Small intestine (tissue), 7 donors: Measurements from ENCODE around the gene TNS1. TPM values are rescaled to one million over a fixed set of nuclear protein-coding genes. Genes with fewer than 3 reads are reported as not detected.

Experiments used
- DNase-seq, 2 donors: peaks; one replicate each; pipeline versions ENCODE4 v3.0.0 to v3.0.0-alpha.2; 2013
- FAIRE-seq: peaks from 2 replicates; lab custom pipeline; 2012; peaks lifted over from hg19 to GRCh38; lab: Jason Lieb, UNC
- H3K27ac ChIP-seq, 3 donors: one replicate each; pipeline ENCODE4 v1.5.1; 2013; ENCODE audit warnings: low read length in 2 of 3, mild to moderate bottlenecking in 2 of 3, control low read depth in 1 of 3, inconsistent platforms in 1 of 3, low read depth in 1 of 3, moderate library complexity in 1 of 3
- H3K27me3 ChIP-seq, 3 donors: one replicate each; pipeline ENCODE4 v1.6.1; 2013; ENCODE audit warnings: low read length in 3 of 3, inconsistent platforms in 1 of 3; ENCODE audit not compliant: control insufficient read depth in 3 of 3, insufficient read depth in 3 of 3
- H3K36me3 ChIP-seq, 3 donors: one replicate each; pipeline ENCODE4 v1.6.1; 2013; ENCODE audit warnings: low read length in 3 of 3, inconsistent platforms in 1 of 3, low read depth in 1 of 3, mild to moderate bottlenecking in 1 of 3, moderate library complexity in 1 of 3; ENCODE audit not compliant: control insufficient read depth in 3 of 3, insufficient read depth in 2 of 3
- H3K4me1 ChIP-seq, 3 donors: one replicate each; pipeline ENCODE4 v1.6.1; 2013; ENCODE audit warnings: low read length in 2 of 3, inconsistent platforms in 1 of 3, low read depth in 1 of 3, mild to moderate bottlenecking in 1 of 3, moderate library complexity in 1 of 3; ENCODE audit not compliant: control insufficient read depth in 3 of 3, insufficient read depth in 2 of 3
- H3K4me3 ChIP-seq, 3 donors: one replicate each; pipeline ENCODE4 v1.5.1; 2013; ENCODE audit warnings: low read length in 3 of 3, control low read depth in 1 of 3, inconsistent platforms in 1 of 3, low read depth in 1 of 3, mild to moderate bottlenecking in 1 of 3, moderate library complexity in 1 of 3
- H3K9me3 ChIP-seq, 2 donors: one replicate each; pipeline ENCODE4 v1.6.1; 2013; ENCODE audit warnings: low read depth in 1 of 2, low read length in 1 of 2; ENCODE audit not compliant: control insufficient read depth in 2 of 2, insufficient read depth in 1 of 2
- WGBS, 3 donors: extraction: QIAGEN DNeasy Blood & Tissue Kit; methylation state at CpG; one replicate each; pipeline ENCODE4 v1.1.7; 2013; 5-methylcytosine and 5-hydroxymethylcytosine counted together
- polyA plus RNA-seq, 4 donors: library from polyadenylated mRNA; stranded (reverse) in 3 of 4; unstranded in 1 of 4; fragments of 200-250 nt in 3 of 4; fragments of 120-200 nt in 1 of 4; gene quantifications; one replicate each; pipeline versions ENCODE4 v1.2.1 to v1.2.3, GENCODE V29; 2013
- donor health status: healthy with polysubstance abuse.
- donor health status: control.
- donor health status: control.
- donor health status: Bipolar disorder and iron deficiency.
- donor health status: healthy.

The TNS1 gene
- polyA plus RNA-seq, 4 donors = 1.3 to 52.1 (median 9.8) TPM

GRCh38 chr2:217932803-217933616 is 69.8 kb downstream of the TNS1 start:
- H3K27ac ChIP-seq = peak overlapping the region in 2 of 3 donors; percentile 46 to 82
- no peaks in the 10 kb centered on the region for H3K27me3 ChIP-seq
- no peaks in the 10 kb centered on the region for H3K36me3 ChIP-seq
- H3K4me1 ChIP-seq = peaks cover 0 to 32% (median 2%) of the 10 kb centered on the region in 3 donors
- FAIRE-seq (no peak), DNase-seq (no peak)
- H3K9me3 ChIP-seq = no peaks in the 10 kb centered on the region
- H3K4me3 ChIP-seq = no peak overlapping the region
- 56 to 77% (median 68%) methylated on average over 21 of the region's 21 CpGs for WGBS, 3 donors

GRCh38 chr2:217931846-217932560 is 70.8 kb downstream of the TNS1 start:
- no peak overlapping the region for H3K4me3 ChIP-seq
- WGBS, 3 donors = 81 to 85% (median 83%) methylated on average over 6 of the region's 6 CpGs
- H3K27me3 ChIP-seq = no peaks in the 10 kb centered on the region
- FAIRE-seq = no peak
- no peak for DNase-seq
- peaks cover 0 to 3% (median 0%) of the 10 kb centered on the region in 3 donors for H3K36me3 ChIP-seq
- H3K4me1 ChIP-seq = peaks cover 0 to 22% (median 0%) of the 10 kb centered on the region in 3 donors
- peak overlapping the region in 1 of 3 donors; percentile 42 for H3K27ac ChIP-seq
- H3K9me3 ChIP-seq = no peaks in the 10 kb centered on the region

GRCh38 chr2:217930761-217931563 is 71.8 kb downstream of the TNS1 start:
- 51 to 76% (median 66%) methylated on average over 11 of the region's 11 CpGs for WGBS, 3 donors
- Histone ChIP-seq H3K4me1 (peaks cover 0 to 18% (median 0%) of the 10 kb centered on the region in 3 donors), H3K9me3 (no peaks in the 10 kb centered on the region), H3K4me3 (no peak overlapping the region), H3K36me3 (peaks cover 0 to 3% (median 0%) of the 10 kb centered on the region in 3 donors), H3K27me3 (no peaks in the 10 kb centered on the region), H3K27ac (peak overlapping the region in 2 of 3 donors; percentile 61 to 75)
- DNase-seq (no peak), FAIRE-seq (no peak)

- Histone ChIP-seq H3K4me1 (peaks cover 0 to 14% (median 0%) of the 10 kb centered on the region in 3 donors), H3K27me3 (no peaks in the 10 kb centered on the region), H3K9me3 (no peaks in the 10 kb centered on the region), H3K36me3 (peaks cover 0 to 3% (median 0%) of the 10 kb centered on the region in 3 donors), H3K27ac (peak overlapping the region in 2 of 3 donors; percentile 61 to 75), H3K4me3 (no peak overlapping the region)
- 77 to 92% (median 84%) methylated on average over 14 of the region's 14 CpGs for WGBS, 3 donors
- no peak for DNase-seq
- FAIRE-seq = no peak
Observed at GRCh38 chr2:217929757-217930707, 72.8 kb downstream of the TNS1 start.

GRCh38 chr2:217929272-217929671 is 73.5 kb downstream of the TNS1 start:
- no peak for DNase-seq
- Histone ChIP-seq H3K36me3 (peaks cover 0 to 3% (median 0%) of the 10 kb centered on the region in 3 donors), H3K9me3 (no peaks in the 10 kb centered on the region), H3K27ac (peak overlapping the region in 2 of 3 donors; percentile 50 to 75), H3K4me3 (no peak overlapping the region), H3K27me3 (no peaks in the 10 kb centered on the region), H3K4me1 (peaks cover 0 to 11% (median 0%) of the 10 kb centered on the region in 3 donors)
- WGBS, 3 donors = 79 to 89% (median 86%) methylated on average over 8 of the region's 8 CpGs
- FAIRE-seq = no peak

- DNase-seq = no peak
- 57 to 60% (median 60%) methylated on average over 7 of the region's 7 CpGs for WGBS, 3 donors
- Histone ChIP-seq H3K4me3 (no peak overlapping the region), H3K36me3 (peaks cover 0 to 3% (median 0%) of the 10 kb centered on the region in 3 donors), H3K4me1 (peaks cover 0 to 3% (median 0%) of the 10 kb centered on the region in 3 donors), H3K27ac (peak overlapping the region in 2 of 3 donors; percentile 50 to 75), H3K9me3 (no peaks in the 10 kb centered on the region), H3K27me3 (no peaks in the 10 kb centered on the region)
- FAIRE-seq = no peak
Observed at GRCh38 chr2:217928324-217929181, 74.2 kb downstream of the TNS1 start.
